ENCODE measurements around the gene NEURL1.
A peak's percentile ranks its signal among the peaks of the same experiment; 100 is the strongest.

GRCh38 chr10:103470761-103471653 is 22.5 kb upstream of the NEURL1 start:
- TF ChIP-seq TAF1 (IDR thresholded peaks at IDR 0.05; ENCODE audit: low read depth, low read length): no peak
- TF ChIP-seq POLR2A (IDR thresholded peaks at IDR 0.05; ENCODE audit: low read depth, low read length): peak; percentile 58; the same call in 1 of the 2 replicates

Measured in GM12891 (cell line).